Activated CD8-positive, alpha-beta memory T cell treated with anti-CD3 and anti-CD28 coated beads, Interleukin-2, amount 10 ng/mL, durations not matched to agents 7 days and 5 days (primary cell): ENCODE results near the gene SEMA4D. TPM values are rescaled to one million over a fixed set of nuclear protein-coding genes. Genes with fewer than 3 reads are reported as not detected.
"Not testable (repeated sequence)": the region's sequence is repeated elsewhere in the genome, so short reads cannot be mapped to it uniquely, and the experiment has no call there.

Source experiments
- ATAC-seq: fragments of 150-1000 bp; cut with Tn5 transposase; one replicate; pipeline ENCODE4 v1.10.0; 2021; ENCODE audit warnings: moderate library complexity
- CTCF ChIA-PET: fragments of 350-600 bp; sonication (Branson Sonifier 250); formaldehyde crosslinking; loops from one replicate; lab custom pipeline; 2021; ENCODE audit warnings: antibody characterized with exemption; lab: Charles Lee
- DNase-seq: peaks from one replicate; pipeline ENCODE4 v3.0.0-alpha.2; 2020
- H3K27ac Mint-ChIP-seq: one replicate; pipeline ENCODE4 v1.8.0; 2021; ENCODE audit warnings: mild to moderate bottlenecking, mixed read lengths
- H3K27me3 Mint-ChIP-seq: one replicate; pipeline ENCODE4 v1.8.0; 2021; ENCODE audit warnings: mixed read lengths
- H3K36me3 Mint-ChIP-seq: one replicate; pipeline ENCODE4 v1.8.0; 2021; ENCODE audit warnings: mild to moderate bottlenecking, mixed read lengths
- H3K4me1 Mint-ChIP-seq: one replicate; pipeline ENCODE4 v1.8.0; 2021; ENCODE audit warnings: mixed read lengths
- H3K4me3 Mint-ChIP-seq: one replicate; pipeline ENCODE4 v1.8.0; 2021; ENCODE audit warnings: mild to moderate bottlenecking, moderate library complexity, mixed read lengths
- H3K9me3 Mint-ChIP-seq: one replicate; pipeline ENCODE4 v1.8.0; 2022; ENCODE audit warnings: low read depth, mixed read lengths
- total RNA-seq, 2 experiments: library from RNA; stranded (reverse); gene quantifications; one replicate each; pipeline ENCODE4 v1.2.3, GENCODE V29; 2021

Gene SEMA4D
- total RNA-seq, 2 experiments from 2014 or later: 408 to 525 TPM

DNA sequence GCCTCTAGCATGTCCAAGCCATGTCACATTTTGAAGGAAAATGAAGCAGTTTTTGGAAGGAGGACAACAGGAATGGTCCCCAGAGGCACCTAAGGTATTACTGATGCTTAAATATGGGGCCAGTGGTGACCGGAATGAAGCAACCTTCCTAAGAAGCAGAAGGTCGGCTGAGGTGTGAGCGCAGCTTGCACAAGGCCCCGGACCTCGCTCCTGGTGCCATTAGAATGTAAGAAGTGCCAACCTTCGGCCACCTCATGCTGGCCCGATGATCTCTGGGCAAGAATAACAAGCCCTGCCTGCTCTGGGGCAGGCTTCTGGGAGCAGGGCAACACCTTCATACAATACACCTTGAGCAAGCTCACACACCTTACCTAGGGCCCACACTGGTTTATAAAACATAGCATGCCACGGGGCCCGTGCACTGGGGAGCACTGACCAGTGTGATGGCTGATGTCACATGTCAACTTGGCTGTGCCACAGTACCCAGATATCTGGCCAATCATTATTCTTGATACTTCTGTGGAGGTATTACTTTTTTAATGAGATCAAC, 21.9 kb downstream of the SEMA4D start:
- Mint-ChIP-seq H3K4me1 (peaks cover 92% of the 10 kb centered on the region), H3K27ac (peak overlapping the region; percentile 93), H3K27me3 (no peaks in the 10 kb centered on the region), H3K36me3 (peaks cover 82% of the 10 kb centered on the region), H3K9me3 (no peaks in the 10 kb centered on the region), H3K4me3 (peak overlapping the region; percentile 78)
- no peak for DNase-seq
- CTCF ChIA-PET: interaction anchor here (0.6 to 2.8 kb wide), 4 partner anchors 9 to 73 kb away, joined by 3 to 15 read pairs (median 4); no protein-coding TSS in a partner anchor
- no peak for ATAC-seq

DNA sequence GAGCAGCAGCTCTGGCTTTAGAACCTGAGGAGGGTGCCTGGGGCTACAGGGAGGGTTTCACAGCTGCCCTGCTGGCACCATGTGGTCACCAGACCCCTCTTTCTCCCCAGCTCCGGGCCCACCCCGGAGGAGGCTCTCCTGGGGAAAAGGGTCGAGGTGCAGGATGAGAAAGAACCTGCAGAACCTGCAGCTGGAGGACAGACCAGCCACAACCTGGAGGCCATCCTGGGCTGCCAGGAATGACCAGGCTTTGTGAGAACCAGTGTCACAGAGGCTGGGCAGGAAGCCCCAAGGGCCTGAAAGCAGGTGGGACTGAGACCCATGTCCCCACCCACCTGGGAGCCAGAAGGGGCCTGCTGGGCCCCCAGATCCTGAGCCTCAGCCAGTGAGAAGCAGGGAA, 23.0 kb downstream of the SEMA4D start:
- ATAC-seq (no peak), DNase-seq (no peak)
- Mint-ChIP-seq H3K27me3 (no peaks in the 10 kb centered on the region), H3K36me3 (peaks cover 88% of the 10 kb centered on the region), H3K9me3 (no peaks in the 10 kb centered on the region), H3K4me3 (no peak overlapping the region), H3K27ac (no peak overlapping the region), H3K4me1 (peaks cover 96% of the 10 kb centered on the region)
- CTCF ChIA-PET: interaction anchor here (1.0 to 2.8 kb wide), 4 partner anchors 12 to 74 kb away, joined by 3 to 15 read pairs (median 4); no protein-coding TSS in a partner anchor

- DNase-seq: no peak
- H3K27ac Mint-ChIP-seq: peak overlapping the region; percentile 53
- no peaks in the 10 kb centered on the region for H3K9me3 Mint-ChIP-seq
- CTCF ChIA-PET: interaction anchor here (1.0 to 2.8 kb wide), 5 partner anchors 9 to 75 kb away, joined by 3 to 15 read pairs (median 4); no protein-coding TSS in a partner anchor
- H3K27me3 Mint-ChIP-seq: no peaks in the 10 kb centered on the region
- H3K4me3 Mint-ChIP-seq: no peak overlapping the region
- peaks cover 88% of the 10 kb centered on the region for H3K36me3 Mint-ChIP-seq
- H3K4me1 Mint-ChIP-seq: peaks cover 96% of the 10 kb centered on the region
- no peak for ATAC-seq
These were observed 24.0 kb downstream of the SEMA4D start for GRCh38 chr9:89473762-89474469.

GRCh38 chr9:89471796-89472320, 26.1 kb downstream of the SEMA4D start:
- Mint-ChIP-seq H3K4me1 (peaks cover 95% of the 10 kb centered on the region), H3K27ac (peak overlapping the region; percentile 56), H3K36me3 (peaks cover 83% of the 10 kb centered on the region)
- not testable (repeated sequence) for DNase-seq, H3K9me3 Mint-ChIP-seq, H3K27me3 Mint-ChIP-seq, ATAC-seq, H3K4me3 Mint-ChIP-seq
- CTCF ChIA-PET: interaction anchor here (1.1 to 1.6 kb wide), 2 partner anchors 77 kb away, joined by 3 to 7 read pairs; no protein-coding TSS in a partner anchor

GRCh38 chr9:89471390-89471789, 26.5 kb downstream of the SEMA4D start:
- H3K4me1 Mint-ChIP-seq: peaks cover 95% of the 10 kb centered on the region
- H3K27ac Mint-ChIP-seq: peak overlapping the region; percentile 42
- H3K4me3 Mint-ChIP-seq: peak overlapping the region; percentile 28
- H3K27me3 Mint-ChIP-seq: no peaks in the 10 kb centered on the region
- CTCF ChIA-PET: interaction anchor here (0.9 to 1.6 kb wide), 2 partner anchors 15 to 77 kb away, joined by 3 to 7 read pairs; no protein-coding TSS in a partner anchor
- DNase-seq (no peak), ATAC-seq (no peak)
- H3K9me3 Mint-ChIP-seq: no peaks in the 10 kb centered on the region
- H3K36me3 Mint-ChIP-seq: peaks cover 83% of the 10 kb centered on the region

- CTCF ChIA-PET: interaction anchor here (0.9 to 1.6 kb wide), 3 partner anchors 9 to 78 kb away, joined by 3 to 7 read pairs (median 5); no protein-coding TSS in a partner anchor
- ATAC-seq (no peak), DNase-seq (no peak)
- peak overlapping the region; percentile 56 for H3K4me3 Mint-ChIP-seq
- H3K9me3 Mint-ChIP-seq: no peaks in the 10 kb centered on the region
- peaks cover 95% of the 10 kb centered on the region for H3K4me1 Mint-ChIP-seq
- peak overlapping the region; percentile 87 for H3K27ac Mint-ChIP-seq
- H3K27me3 Mint-ChIP-seq: no peaks in the 10 kb centered on the region
- H3K36me3 Mint-ChIP-seq: peaks cover 83% of the 10 kb centered on the region
These were observed 27.6 kb downstream of the SEMA4D start for GRCh38 chr9:89470224-89470839.

- CTCF ChIA-PET: interaction anchor here (2.9 kb wide), 1 partner anchor 80 kb away, joined by 18 read pairs; no protein-coding TSS in a partner anchor
- H3K4me3 Mint-ChIP-seq: peak overlapping the region; percentile 56
- no peaks in the 10 kb centered on the region for H3K9me3 Mint-ChIP-seq
- peak overlapping the region; percentile 87 for H3K27ac Mint-ChIP-seq
- no peak for DNase-seq
- H3K4me1 Mint-ChIP-seq: peaks cover 97% of the 10 kb centered on the region
- H3K27me3 Mint-ChIP-seq: no peaks in the 10 kb centered on the region
- ATAC-seq: no peak
- H3K36me3 Mint-ChIP-seq: peaks cover 79% of the 10 kb centered on the region
These were observed 28.9 kb downstream of the SEMA4D start for GRCh38 chr9:89469003-89469402.

GRCh38 chr9:89468281-89468960, 29.5 kb downstream of the SEMA4D start:
- ATAC-seq (no peak), DNase-seq (peak; percentile 45)
- CTCF ChIA-PET: interaction anchor here (1.5 to 2.9 kb wide), 2 partner anchors 42 to 80 kb away, joined by 3 to 18 read pairs; no protein-coding TSS in a partner anchor

DNA sequence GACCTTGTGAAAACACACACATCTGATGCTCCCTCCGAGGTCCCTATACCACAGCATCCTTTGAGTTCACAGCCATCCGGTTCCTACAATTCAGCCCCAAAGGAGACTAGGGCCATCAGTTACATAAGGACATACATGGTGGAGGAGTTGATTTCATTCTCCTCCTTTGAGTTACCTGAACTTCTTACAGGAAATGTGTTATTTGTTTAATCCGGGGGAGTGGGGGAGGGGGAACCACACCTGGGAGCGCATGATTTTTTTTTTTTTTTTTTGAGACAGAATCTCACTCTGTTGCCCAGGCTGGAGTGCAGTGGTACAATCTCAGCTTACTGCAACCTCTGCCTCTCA, 30.7 kb downstream of the SEMA4D start:
- Mint-ChIP-seq H3K27me3 (no peaks in the 10 kb centered on the region), H3K4me3 (peak overlapping the region; percentile 36), H3K27ac (peak overlapping the region; percentile 87), H3K4me1 (peaks cover 98% of the 10 kb centered on the region), H3K9me3 (no peaks in the 10 kb centered on the region), H3K36me3 (peaks cover 78% of the 10 kb centered on the region)
- CTCF ChIA-PET: interaction anchor here (1.0 to 2.9 kb wide), 5 partner anchors 9 to 81 kb away, joined by 3 to 18 read pairs (median 3); no protein-coding TSS in a partner anchor
- no peak for ATAC-seq
- no peak for DNase-seq

More at GRCh38 chr9:89468281-89468960, 29.5 kb downstream of the SEMA4D start:
- Mint-ChIP-seq H3K27ac (peak overlapping the region; percentile 87), H3K4me1 (peaks cover 97% of the 10 kb centered on the region), H3K9me3 (no peaks in the 10 kb centered on the region), H3K36me3 (peaks cover 76% of the 10 kb centered on the region), H3K4me3 (peak overlapping the region; percentile 56), H3K27me3 (no peaks in the 10 kb centered on the region)

GRCh38 chr9:89466451-89467277, 31.2 kb downstream of the SEMA4D start:
- Mint-ChIP-seq H3K9me3 (no peaks in the 10 kb centered on the region), H3K36me3 (peaks cover 79% of the 10 kb centered on the region), H3K27ac (peak overlapping the region; percentile 87), H3K4me3 (peak overlapping the region; percentile 36), H3K4me1 (peaks cover 98% of the 10 kb centered on the region), H3K27me3 (no peaks in the 10 kb centered on the region)
- ATAC-seq (peak; percentile 34), DNase-seq (peak; percentile 68)
- CTCF ChIA-PET: interaction anchor here (0.8 to 2.9 kb wide), 5 partner anchors 9 to 82 kb away, joined by 3 to 18 read pairs (median 3); no protein-coding TSS in a partner anchor

DNA sequence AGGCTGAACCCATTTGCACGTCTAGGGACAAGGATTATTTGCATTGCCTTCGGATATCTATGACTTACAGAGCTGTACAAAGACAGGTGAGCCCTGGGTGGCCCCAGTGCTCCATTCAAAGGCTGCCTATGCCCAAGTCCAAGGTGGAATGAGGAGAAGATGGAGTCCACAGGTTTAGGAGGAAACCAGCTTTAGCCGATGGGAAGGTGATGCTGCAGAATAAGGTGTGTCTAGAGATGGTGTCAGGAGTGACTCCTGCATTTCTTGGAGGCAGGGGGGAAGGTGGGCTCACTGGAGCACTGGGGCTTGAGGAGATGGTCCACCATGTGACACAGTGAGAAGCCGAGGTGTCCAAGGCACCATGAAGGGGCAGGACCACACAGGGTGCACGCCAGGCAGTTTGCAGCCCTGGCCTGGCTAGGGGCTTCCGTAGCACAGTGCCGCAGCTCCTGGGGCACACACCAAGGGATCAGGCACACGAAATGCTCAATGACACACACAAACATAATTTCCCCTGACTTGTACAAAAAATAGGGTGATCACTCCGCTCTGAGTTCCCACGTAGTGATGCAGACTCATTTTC, 32.1 kb downstream of the SEMA4D start:
- Mint-ChIP-seq H3K36me3 (peaks cover 80% of the 10 kb centered on the region), H3K27me3 (no peaks in the 10 kb centered on the region), H3K27ac (peak overlapping the region; percentile 87), H3K9me3 (no peaks in the 10 kb centered on the region), H3K4me1 (peaks cover 96% of the 10 kb centered on the region), H3K4me3 (no peak overlapping the region)
- no peak for ATAC-seq
- CTCF ChIA-PET: interaction anchor here (0.9 to 2.4 kb wide), 4 partner anchors 16 to 83 kb away, joined by 4 to 8 read pairs (median 7); no protein-coding TSS in a partner anchor
- DNase-seq: no peak
